Upper lobe of right lung (tissue), 1 donor: ENCODE measurements around the gene MRPS9. TPM values are rescaled to one million over a fixed set of nuclear protein-coding genes. Genes with fewer than 3 reads are reported as not detected.

Experiments used
- ATAC-seq: fragments of 200-7000 bp; cut with Tn5 transposase; one replicate; pipeline ENCODE4 v1.9.1; 2020; ENCODE audit warnings: mild to moderate bottlenecking, moderate library complexity
- DNase-seq: peaks from one replicate; pipeline ENCODE4 v3.0.0-alpha.2; 2020
- H3K27ac ChIP-seq: fragments of 200-600 bp; one replicate; pipeline ENCODE4 v1.8.0; 2022
- H3K27me3 ChIP-seq: fragments of 200-600 bp; one replicate; pipeline ENCODE4 v1.8.0; 2022; ENCODE audit warnings: mild to moderate bottlenecking
- H3K36me3 ChIP-seq: fragments of 200-600 bp; one replicate; pipeline ENCODE4 v1.8.0; 2022
- H3K4me1 ChIP-seq: fragments of 200-600 bp; one replicate; pipeline ENCODE4 v1.8.0; 2022
- H3K4me3 ChIP-seq: fragments of 200-600 bp; one replicate; pipeline ENCODE4 v1.8.0; 2022; ENCODE audit warnings: mild to moderate bottlenecking
- H3K9me3 ChIP-seq: fragments of 200-600 bp; one replicate; pipeline ENCODE4 v1.8.0; 2022
- intact Hi-C: fragments of 100-400 bp; cut with DNase I; formaldehyde crosslinking; loops from one replicate; pipeline ENCODE4 v1.11.0; 2022
- total RNA-seq: library from RNA; stranded (reverse); fragmentation: NEBNext Ultra II Directional; extraction: Animal tissue kit (Norgen Biotek cat#: 25700); gene quantifications from one replicate; pipeline ENCODE4 v1.2.1, GENCODE V29; 2021
- TF ChIP-seq, protein P1 (sequence below): fragments of 200-600 bp; IDR thresholded peaks from one replicate; pipeline ENCODE4 v1.8.0; 2022; ENCODE audit warnings: antibody characterized with exemption
- donor health status: DM: no; HTN: yes; CAD: no; lungs with severe emphysema.

Gene MRPS9
- total RNA-seq, 1 donor from 2014 or later: 17.0 TPM

DNA sequence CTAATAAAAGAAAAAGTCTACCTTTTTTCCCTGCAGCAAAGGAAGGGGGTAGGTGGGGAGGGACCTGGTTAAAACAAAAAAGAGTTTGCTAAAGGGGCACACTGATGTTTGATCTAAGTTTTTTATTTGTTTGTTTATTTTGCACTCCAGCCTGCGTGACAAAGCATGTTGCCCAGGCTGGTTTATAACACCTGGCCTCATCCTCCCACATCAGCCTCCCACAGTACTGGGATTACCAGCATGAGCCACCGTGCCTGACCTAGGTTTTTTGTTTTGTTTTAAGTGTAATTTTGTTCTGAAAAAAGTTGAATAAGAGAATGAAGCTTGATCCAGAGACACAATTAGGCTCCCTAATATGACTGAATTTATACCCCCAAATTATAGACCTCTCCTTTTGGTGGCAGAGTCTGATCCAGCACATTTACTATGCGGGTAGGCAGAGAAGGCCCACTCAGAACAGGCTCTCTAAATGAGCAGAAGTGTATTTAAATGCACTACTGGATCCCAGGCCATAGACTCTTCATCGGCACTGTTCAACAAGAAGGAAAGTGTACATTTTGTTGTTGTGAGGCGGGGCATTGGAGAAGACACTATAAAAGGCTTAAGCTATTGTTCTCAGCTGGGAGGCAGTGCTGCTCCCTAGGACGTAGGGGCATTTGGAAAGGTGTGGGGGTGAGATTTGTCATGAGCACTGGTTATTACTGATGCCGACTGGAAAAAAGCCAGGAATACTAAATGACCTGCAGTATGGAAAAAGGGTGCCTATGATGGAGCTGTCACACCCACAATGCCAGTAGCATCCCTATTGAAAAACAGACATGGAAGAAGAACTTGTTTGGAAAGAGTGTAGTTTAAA, 32.4 kb downstream of the MRPS9 start:
- intact Hi-C loops: no loop called here
- no peak overlapping the region for H3K27ac ChIP-seq
- no peaks in the 10 kb centered on the region for H3K27me3 ChIP-seq
- H3K36me3 ChIP-seq: no peaks in the 10 kb centered on the region
- H3K4me3 ChIP-seq: no peak overlapping the region
- TF ChIP-seq, protein P1, sequence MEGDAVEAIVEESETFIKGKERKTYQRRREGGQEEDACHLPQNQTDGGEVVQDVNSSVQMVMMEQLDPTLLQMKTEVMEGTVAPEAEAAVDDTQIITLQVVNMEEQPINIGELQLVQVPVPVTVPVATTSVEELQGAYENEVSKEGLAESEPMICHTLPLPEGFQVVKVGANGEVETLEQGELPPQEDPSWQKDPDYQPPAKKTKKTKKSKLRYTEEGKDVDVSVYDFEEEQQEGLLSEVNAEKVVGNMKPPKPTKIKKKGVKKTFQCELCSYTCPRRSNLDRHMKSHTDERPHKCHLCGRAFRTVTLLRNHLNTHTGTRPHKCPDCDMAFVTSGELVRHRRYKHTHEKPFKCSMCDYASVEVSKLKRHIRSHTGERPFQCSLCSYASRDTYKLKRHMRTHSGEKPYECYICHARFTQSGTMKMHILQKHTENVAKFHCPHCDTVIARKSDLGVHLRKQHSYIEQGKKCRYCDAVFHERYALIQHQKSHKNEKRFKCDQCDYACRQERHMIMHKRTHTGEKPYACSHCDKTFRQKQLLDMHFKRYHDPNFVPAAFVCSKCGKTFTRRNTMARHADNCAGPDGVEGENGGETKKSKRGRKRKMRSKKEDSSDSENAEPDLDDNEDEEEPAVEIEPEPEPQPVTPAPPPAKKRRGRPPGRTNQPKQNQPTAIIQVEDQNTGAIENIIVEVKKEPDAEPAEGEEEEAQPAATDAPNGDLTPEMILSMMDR: no peak
- H3K9me3 ChIP-seq: no peaks in the 10 kb centered on the region
- no peaks in the 10 kb centered on the region for H3K4me1 ChIP-seq
- ATAC-seq (no peak), DNase-seq (no peak)

DNA sequence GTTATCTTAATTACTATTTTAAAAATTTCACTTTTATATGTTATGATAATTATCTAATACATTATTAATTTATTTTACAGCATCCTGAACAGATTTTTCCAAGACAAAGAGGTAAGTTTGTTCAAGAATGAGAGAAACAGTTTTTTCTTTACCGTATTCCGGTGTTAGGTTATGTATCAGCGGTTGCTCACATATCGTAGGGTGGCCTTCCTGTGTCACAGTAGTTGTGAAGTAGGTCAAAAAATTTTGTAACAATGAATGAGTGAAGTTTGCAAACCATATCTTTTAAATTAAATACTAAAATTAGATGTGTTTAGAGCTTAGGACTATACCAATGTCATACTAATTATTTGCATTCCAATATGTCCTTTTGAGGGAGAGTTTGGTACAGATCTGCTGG, 33.5 kb downstream of the MRPS9 start:
- Histone ChIP-seq H3K4me1 (no peaks in the 10 kb centered on the region), H3K36me3 (no peaks in the 10 kb centered on the region), H3K4me3 (no peak overlapping the region), H3K27ac (no peak overlapping the region), H3K27me3 (no peaks in the 10 kb centered on the region), H3K9me3 (no peaks in the 10 kb centered on the region)
- TF ChIP-seq, protein P1: no peak
- ATAC-seq (no peak), DNase-seq (no peak)
- intact Hi-C loops: no loop called here

DNA sequence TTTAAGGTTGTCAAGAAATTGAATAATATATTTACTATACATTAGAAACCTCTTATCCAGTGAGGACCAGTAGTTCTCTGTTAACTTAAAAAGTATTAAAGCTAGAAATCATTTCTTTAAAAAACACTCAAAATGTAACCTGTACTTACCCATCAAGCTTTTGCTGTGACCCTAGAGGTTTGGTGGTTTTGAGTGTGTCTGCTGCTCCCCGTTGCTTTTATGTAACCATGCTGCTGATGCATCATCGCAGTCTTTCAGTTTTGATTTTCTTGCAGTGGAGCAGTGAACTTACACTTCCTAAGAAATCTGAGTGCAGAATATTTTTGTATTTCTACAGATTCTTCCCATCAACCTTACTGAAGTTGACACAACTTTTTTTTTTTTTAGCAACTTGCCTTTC, 34.2 kb downstream of the MRPS9 start:
- Histone ChIP-seq H3K27me3 (no peaks in the 10 kb centered on the region), H3K4me3 (no peak overlapping the region), H3K9me3 (no peaks in the 10 kb centered on the region), H3K4me1 (no peaks in the 10 kb centered on the region), H3K36me3 (no peaks in the 10 kb centered on the region), H3K27ac (no peak overlapping the region)
- no peak for ATAC-seq
- DNase-seq: no peak
- intact Hi-C loops: no loop called here
- TF ChIP-seq, protein P1: no peak

DNA sequence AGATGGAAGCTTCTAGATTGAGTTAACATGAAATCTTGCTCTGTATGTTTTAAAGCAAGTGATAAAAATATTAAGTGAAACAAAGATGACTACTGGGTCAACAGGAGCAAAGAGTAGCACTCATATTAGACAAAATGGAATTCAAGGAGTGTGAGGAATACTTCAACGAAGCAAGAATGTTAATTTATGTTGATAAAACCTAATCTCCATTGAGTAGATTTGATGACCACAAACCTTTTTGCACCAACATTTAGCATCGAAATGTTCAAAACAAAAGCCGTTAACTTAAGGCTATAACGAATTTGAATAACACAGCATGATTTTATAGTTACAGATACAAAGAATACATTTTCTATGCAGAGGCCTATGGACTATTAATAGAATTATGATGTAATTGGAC, 35.7 kb downstream of the MRPS9 start:
- TF ChIP-seq, protein P1: no peak
- DNase-seq (no peak), ATAC-seq (no peak)

DNA sequence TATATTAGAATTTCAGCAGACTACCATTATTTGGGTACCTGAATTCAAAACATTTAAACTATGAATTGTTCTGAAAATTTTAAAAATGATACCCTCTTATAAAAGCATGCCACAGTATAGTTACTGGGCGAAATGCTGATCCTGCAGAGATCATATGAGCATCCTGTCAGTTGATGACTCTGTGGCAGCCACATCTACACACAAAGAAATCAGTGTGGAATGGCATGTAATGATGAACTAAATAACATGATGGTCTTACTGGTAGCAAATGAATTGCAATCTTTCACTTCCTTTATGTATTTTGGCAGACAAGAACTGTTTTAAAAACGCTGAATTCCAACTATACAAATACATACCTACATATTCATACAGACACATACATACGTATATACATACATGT, 38.3 kb downstream of the MRPS9 start:
- DNase-seq (no peak), ATAC-seq (no peak)
- no peaks in the 10 kb centered on the region for H3K36me3 ChIP-seq
- TF ChIP-seq, protein P1: no peak
- intact Hi-C loops: no loop called here
- H3K27me3 ChIP-seq: no peaks in the 10 kb centered on the region
- no peak overlapping the region for H3K4me3 ChIP-seq
- no peak overlapping the region for H3K27ac ChIP-seq
- H3K4me1 ChIP-seq: no peaks in the 10 kb centered on the region
- no peaks in the 10 kb centered on the region for H3K9me3 ChIP-seq

More for the DNA sequence above, 35.7 kb downstream of the MRPS9 start:
- H3K4me1 ChIP-seq: no peaks in the 10 kb centered on the region
- H3K4me3 ChIP-seq: no peak overlapping the region
- intact Hi-C loops: no loop called here
- H3K27ac ChIP-seq: no peak overlapping the region
- H3K9me3 ChIP-seq: no peaks in the 10 kb centered on the region
- no peaks in the 10 kb centered on the region for H3K27me3 ChIP-seq
- no peaks in the 10 kb centered on the region for H3K36me3 ChIP-seq
